ENCODE data around the gene SIRT7.

Gene SIRT7

DNA sequence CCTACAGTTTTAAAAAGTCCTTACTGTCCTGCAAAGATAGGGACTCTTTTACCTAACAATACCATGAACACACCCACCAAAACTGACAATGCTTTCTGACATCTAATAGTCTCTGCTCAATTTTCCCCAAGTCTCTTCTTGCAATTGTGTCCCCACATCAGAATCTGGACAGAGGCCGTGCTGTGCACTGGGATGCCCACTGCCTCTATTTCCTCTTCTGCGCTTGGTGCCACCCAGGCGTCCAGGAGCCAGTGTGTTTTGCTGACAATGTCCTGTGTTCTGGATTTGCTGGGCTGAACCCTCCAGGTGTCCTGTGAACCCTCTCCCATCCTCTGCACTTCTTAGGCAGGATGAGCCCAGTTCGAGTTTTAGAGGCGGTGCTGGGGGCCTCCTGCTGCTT is 40.4 kb downstream of the SIRT7 start:
- DNase-seq (ENCODE audit: low spot score), result no peak
- Histone ChIP-seq H3K79me1 (ENCODE audit: low read depth, low read length) (peaks cover 3% of the 10 kb centered on the region), H2BK5ac (ENCODE audit: low read length) (peak overlapping the region; percentile 66), H3K27me3 (ENCODE audit: control insufficient read depth in 3 of 3, insufficient read depth in 3 of 3, low read depth in 1 of 3, low read length in 3 of 3) (no peaks in the 10 kb centered on the region), H2AK5ac (ENCODE audit: low read depth, low read length) (no peak overlapping the region), H3K4me3 (ENCODE audit: low read length in 2 of 2) (no peak overlapping the region), H4K8ac (ENCODE audit: low read depth, low read length) (no peak overlapping the region), H3K4ac (ENCODE audit: low read length) (no peak overlapping the region), H3K23ac (ENCODE audit: low read depth, low read length, poor library complexity) (no peak overlapping the region), H3K4me1 (ENCODE audit: control insufficient read depth in 2 of 2, insufficient read depth in 1 of 2, low read depth in 1 of 2, low read length in 2 of 2) (no peaks in the 10 kb centered on the region), H3K18ac (ENCODE audit: low read length) (no peak overlapping the region), H3K36me3 (replicated peaks in 1 of 2; ENCODE audit: control insufficient read depth in 2 of 2, insufficient read depth in 2 of 2, low read length in 2 of 2) (peaks cover 6 to 53% of the 10 kb centered on the region in 2 donors), H2BK12ac (ENCODE audit: low read length) (no peak overlapping the region), H3K9ac (ENCODE audit: low read depth, low read length, poor library complexity) (no peak overlapping the region), H3K27ac (replicated peaks; ENCODE audit: low read length) (no peak overlapping the region), H3K14ac (ENCODE audit: low read length) (no peak overlapping the region), H2BK15ac (ENCODE audit: low read length) (no peak overlapping the region), H2BK120ac (ENCODE audit: low read depth, low read length) (no peak overlapping the region), H3K9me3 (replicated peaks in 1 of 2; ENCODE audit: control insufficient read depth in 2 of 2, insufficient read depth in 1 of 2, low read depth in 1 of 2, low read length in 2 of 2) (peaks cover 0 to 5% of the 10 kb centered on the region in 2 donors), H4K91ac (ENCODE audit: low read depth, low read length, poor library complexity) (no peak overlapping the region), H2AFZ (ENCODE audit: low read length) (no peak overlapping the region), H3K4me2 (ENCODE audit: insufficient read depth, low read length, poor library complexity, severe bottlenecking) (no peak overlapping the region)
- WGBS, 2 donors (ENCODE audit: extremely low coverage in 2 of 2, insufficient read length in 2 of 2, insufficient replicate concordance in 1 of 2), result no CpG with 5 or more reads among the region's 5 CpGs

- no peak overlapping the region for H2BK120ac ChIP-seq (ENCODE audit: low read depth, low read length)
- peak overlapping the region; percentile 95 for H2BK15ac ChIP-seq (ENCODE audit: low read length)
- H2BK12ac ChIP-seq (ENCODE audit: low read length), result peak overlapping the region; percentile 30
- H4K91ac ChIP-seq (ENCODE audit: low read depth, low read length, poor library complexity), result peak overlapping the region; percentile 99
- peak overlapping the region; percentile 76 for H3K27ac ChIP-seq (replicated peaks; ENCODE audit: low read length)
- H2AFZ ChIP-seq (ENCODE audit: low read length), result peak overlapping the region; percentile 87
- peak overlapping the region; percentile 100 for H3K9ac ChIP-seq (ENCODE audit: low read depth, low read length, poor library complexity)
- peak overlapping the region; percentile 100 for H3K18ac ChIP-seq (ENCODE audit: low read length)
- H3K4me2 ChIP-seq (ENCODE audit: insufficient read depth, low read length, poor library complexity, severe bottlenecking), result peak overlapping the region; percentile 84
- peak; percentile 81 for DNase-seq (ENCODE audit: low spot score)
- H3K23ac ChIP-seq (ENCODE audit: low read depth, low read length, poor library complexity), result peak overlapping the region; percentile 99
- peak overlapping the region; percentile 94 to 95 for H3K4me3 ChIP-seq (ENCODE audit: low read length in 2 of 2)
- H3K36me3 ChIP-seq (replicated peaks in 1 of 2; ENCODE audit: control insufficient read depth in 2 of 2, insufficient read depth in 2 of 2, low read length in 2 of 2), result peaks cover 15 to 38% of the 10 kb centered on the region in 2 donors
- H3K79me1 ChIP-seq (ENCODE audit: low read depth, low read length), result peaks cover 21% of the 10 kb centered on the region
- peaks cover 0 to 1% of the 10 kb centered on the region in 2 donors for H3K9me3 ChIP-seq (replicated peaks in 1 of 2; ENCODE audit: control insufficient read depth in 2 of 2, insufficient read depth in 1 of 2, low read depth in 1 of 2, low read length in 2 of 2)
- WGBS, 2 donors (ENCODE audit: extremely low coverage in 2 of 2, insufficient read length in 2 of 2, insufficient replicate concordance in 1 of 2), result no CpG with 5 or more reads among the region's 86 CpGs
- H3K4ac ChIP-seq (ENCODE audit: low read length), result peak overlapping the region; percentile 100
- peak overlapping the region; percentile 100 for H2AK5ac ChIP-seq (ENCODE audit: low read depth, low read length)
- H3K4me1 ChIP-seq (ENCODE audit: control insufficient read depth in 2 of 2, insufficient read depth in 1 of 2, low read depth in 1 of 2, low read length in 2 of 2), result peaks cover 17 to 20% of the 10 kb centered on the region in 2 donors
- peak overlapping the region; percentile 100 for H4K8ac ChIP-seq (ENCODE audit: low read depth, low read length)
- H3K14ac ChIP-seq (ENCODE audit: low read length), result peak overlapping the region; percentile 100
- H2BK5ac ChIP-seq (ENCODE audit: low read length), result peak overlapping the region; percentile 94
- H3K27me3 ChIP-seq (ENCODE audit: control insufficient read depth in 3 of 3, insufficient read depth in 3 of 3, low read depth in 1 of 3, low read length in 3 of 3), result no peaks in the 10 kb centered on the region
These were observed 46.4 kb downstream of the SIRT7 start for GRCh38 chr17:81871387-81872230.

DNA sequence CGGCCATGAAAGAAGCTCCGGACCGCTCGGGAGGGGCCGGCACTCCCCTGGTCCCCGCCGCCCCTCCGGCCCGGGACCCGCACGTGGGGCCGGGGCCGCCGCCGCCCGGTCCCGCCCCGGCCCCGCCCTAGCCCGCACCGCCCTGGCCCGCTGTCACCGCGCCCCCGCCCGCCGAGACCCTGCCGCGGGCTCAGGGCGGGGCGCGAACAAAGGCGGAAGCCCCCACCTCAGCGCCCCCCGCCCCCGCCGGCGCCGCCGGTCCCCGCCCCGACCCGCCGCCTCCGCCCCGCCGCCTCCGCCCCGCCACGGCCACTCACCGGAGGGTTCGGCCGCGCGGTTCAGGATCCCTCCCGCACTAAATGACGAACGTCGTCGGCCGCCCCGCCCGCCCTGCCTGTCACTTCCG is 47.0 kb downstream of the SIRT7 start, which contains the start of gene ARHGDIA:
Gene ARHGDIA (minus strand): TSS at position 357 of the 406 bp plus-strand sequence. CDS start 1,407 bp downstream, outside the sequence.
- Histone ChIP-seq H3K23ac (ENCODE audit: low read depth, low read length, poor library complexity) (peak within 1 kb of the TSS; percentile 99), H3K4ac (ENCODE audit: low read length) (peak within 1 kb of the TSS; percentile 100), H3K14ac (ENCODE audit: low read length) (peak within 1 kb of the TSS; percentile 100), H3K18ac (ENCODE audit: low read length) (peak within 1 kb of the TSS; percentile 100), H3K4me2 (ENCODE audit: insufficient read depth, low read length, poor library complexity, severe bottlenecking) (peak within 1 kb of the TSS; percentile 90), H2BK12ac (ENCODE audit: low read length) (peak within 1 kb of the TSS; percentile 30), H2BK15ac (ENCODE audit: low read length) (peak within 1 kb of the TSS; percentile 95), H3K27ac (replicated peaks; ENCODE audit: low read length) (peak within 1 kb of the TSS; percentile 76), H4K91ac (ENCODE audit: low read depth, low read length, poor library complexity) (peak within 1 kb of the TSS; percentile 99), H3K36me3 (replicated peaks in 1 of 2; ENCODE audit: control insufficient read depth in 2 of 2, insufficient read depth in 2 of 2, low read length in 2 of 2) (peaks cover 17 to 42% of the 10 kb centered on the region in 2 donors), H4K8ac (ENCODE audit: low read depth, low read length) (peak within 1 kb of the TSS; percentile 100), H2BK5ac (ENCODE audit: low read length) (peak within 1 kb of the TSS; percentile 94), H2BK120ac (ENCODE audit: low read depth, low read length) (no peak within 1 kb of the TSS), H2AK5ac (ENCODE audit: low read depth, low read length) (peak within 1 kb of the TSS; percentile 100), H3K9ac (ENCODE audit: low read depth, low read length, poor library complexity) (peak within 1 kb of the TSS; percentile 100), H3K9me3 (replicated peaks in 1 of 2; ENCODE audit: control insufficient read depth in 2 of 2, insufficient read depth in 1 of 2, low read depth in 1 of 2, low read length in 2 of 2) (peaks cover 0 to 1% of the 10 kb centered on the region in 2 donors), H3K27me3 (ENCODE audit: control insufficient read depth in 3 of 3, insufficient read depth in 3 of 3, low read depth in 1 of 3, low read length in 3 of 3) (no peaks in the 10 kb centered on the region), H3K79me1 (ENCODE audit: low read depth, low read length) (peaks cover 25% of the 10 kb centered on the region), H3K4me3 (ENCODE audit: low read length in 2 of 2) (peak within 1 kb of the TSS; percentile 94 to 95), H2AFZ (ENCODE audit: low read length) (peak within 1 kb of the TSS; percentile 87), H3K4me1 (ENCODE audit: control insufficient read depth in 2 of 2, insufficient read depth in 1 of 2, low read depth in 1 of 2, low read length in 2 of 2) (peaks cover 17 to 20% of the 10 kb centered on the region in 2 donors)
- no CpG with 5 or more reads among the region's 64 CpGs for WGBS, 2 donors (ENCODE audit: extremely low coverage in 2 of 2, insufficient read length in 2 of 2, insufficient replicate concordance in 1 of 2)
- no peak for DNase-seq (ENCODE audit: low spot score)
